OCI-LY7 (cell line): ENCODE data around the gene NOM1. TPM values are rescaled to one million over a fixed set of nuclear protein-coding genes. Genes with fewer than 3 reads are reported as not detected.

Source experiments
- BruUV-seq: library from RNA; stranded (reverse); fragments of 400-500 nt; replicated peaks from 2 replicates; lab custom pipeline; 2021; lab: Mats Ljungman, UMichigan
- CTCF ChIA-PET: fragments of 300-600 bp; sonication (Branson Sonifier 250); formaldehyde crosslinking; loops from one replicate; lab custom pipeline; 2022; ENCODE audit warnings: antibody characterized with exemption; ENCODE audit not compliant: unreplicated experiment; lab: Charles Lee
- POLR2A ChIA-PET: fragments of 300-600 bp; sonication (Branson Sonifier 250); formaldehyde crosslinking; loops from one replicate; lab custom pipeline; 2022; ENCODE audit warnings: antibody characterized with exemption; lab: Charles Lee
- DNase-seq: peaks from one replicate; pipeline ENCODE4 v3.0.0-alpha.2; 2015; ENCODE audit warnings: low spot score
- H2AFZ ChIP-seq: fragments of 200-600 bp; sonication (generic), shearing (Covaris generic); 2 replicates; pipeline ENCODE4 v1.6.1; 2014; ENCODE audit warnings: mild to moderate bottlenecking, antibody characterized with exemption, low read length, moderate library complexity
- H3K27ac ChIP-seq: fragments of 200-600 bp; sonication (generic); 2 replicates; pipeline ENCODE4 v1.5.1; 2014; ENCODE audit warnings: mixed run types, low read depth, mild to moderate bottlenecking, moderate library complexity, low read length, inconsistent platforms; ENCODE audit not compliant: poor library complexity, severe bottlenecking
- H3K36me3 ChIP-seq: fragments of 200-600 bp; sonication (generic); 2 replicates; pipeline ENCODE4 v1.6.1; 2014; ENCODE audit warnings: mild to moderate bottlenecking, antibody characterized with exemption, low read length, moderate library complexity, mixed read lengths; ENCODE audit not compliant: insufficient read depth
- H3K4me1 ChIP-seq: fragments of 200-600 bp; sonication (generic); 2 replicates; pipeline ENCODE4 v1.5.1; 2014; ENCODE audit warnings: mild to moderate bottlenecking, low read length; ENCODE audit not compliant: insufficient read depth, poor library complexity, severe bottlenecking
- H3K4me2 ChIP-seq: fragments of 200-600 bp; sonication (generic); 2 replicates; pipeline ENCODE4 v1.6.1; 2014; ENCODE audit warnings: mild to moderate bottlenecking, low read length
- H3K4me3 ChIP-seq: fragments of 200-600 bp; sonication (generic); 2 replicates; pipeline ENCODE4 v1.5.1; 2014; ENCODE audit warnings: mild to moderate bottlenecking, low read depth, low read length; ENCODE audit not compliant: poor library complexity, severe bottlenecking
- H3K79me2 ChIP-seq: fragments of 200-600 bp; sonication (generic); 2 replicates; pipeline ENCODE4 v1.6.1; 2016; ENCODE audit warnings: low read depth, mild to moderate bottlenecking, low read length, moderate library complexity, mixed read lengths; ENCODE audit not compliant: insufficient read depth
- H3K9me2 ChIP-seq: fragments of 200-600 bp; sonication (generic); 2 replicates; pipeline ENCODE4 v1.6.1; 2016; ENCODE audit warnings: mild to moderate bottlenecking, low read length, mixed read lengths; ENCODE audit not compliant: insufficient read depth
- H3K9me3 ChIP-seq: fragments of 200-600 bp; sonication (generic); 2 replicates; pipeline ENCODE4 v1.6.1; 2014; ENCODE audit warnings: mild to moderate bottlenecking, mixed run types, low read length, mixed read lengths
- H4K20me1 ChIP-seq: fragments of 200-600 bp; sonication (generic); 2 replicates; pipeline ENCODE4 v1.6.1; 2014; ENCODE audit warnings: mild to moderate bottlenecking, antibody characterized with exemption, low read length, moderate library complexity, mixed read lengths; ENCODE audit not compliant: insufficient read depth
- EZH2phosphoT487 ChIP-seq: fragments of 200-600 bp; sonication (generic); IDR thresholded peaks from 2 replicates; pipeline ENCODE4 v1.6.1; 2018; ENCODE audit warnings: low read depth, borderline replicate concordance, mild to moderate bottlenecking, mixed run types, antibody characterized with exemption, low read length, moderate library complexity, mixed read lengths
- intact Hi-C: fragments of 100-400 bp; cut with micrococcal nuclease; formaldehyde crosslinking; loops from one replicate; pipeline ENCODE4 v1.10.0; 2022; ENCODE audit not compliant: unreplicated experiment
- total RNA-seq, 2 experiments: library from RNA; depleted of rRNA in 1 of 2; stranded (reverse); fragments of >200 nt in 1 of 2; shearing (Covaris generic) in 1 of 2; gene quantifications; 2 replicates each; pipeline ENCODE4 v1.2.3, GENCODE V29; 2014 to 2022
- TF ChIP-seq, protein P1 (sequence below): fragments of 200-600 bp; sonication (generic); conservative IDR thresholded peaks from 2 replicates; pipeline ENCODE4 v1.5.1; 2014; ENCODE audit warnings: mild to moderate bottlenecking, antibody characterized with exemption, low read length, moderate library complexity, mixed read lengths

Gene NOM1
- total RNA-seq, 2 experiments from 2014 or later = 40.2 to 59.9 TPM

DNA sequence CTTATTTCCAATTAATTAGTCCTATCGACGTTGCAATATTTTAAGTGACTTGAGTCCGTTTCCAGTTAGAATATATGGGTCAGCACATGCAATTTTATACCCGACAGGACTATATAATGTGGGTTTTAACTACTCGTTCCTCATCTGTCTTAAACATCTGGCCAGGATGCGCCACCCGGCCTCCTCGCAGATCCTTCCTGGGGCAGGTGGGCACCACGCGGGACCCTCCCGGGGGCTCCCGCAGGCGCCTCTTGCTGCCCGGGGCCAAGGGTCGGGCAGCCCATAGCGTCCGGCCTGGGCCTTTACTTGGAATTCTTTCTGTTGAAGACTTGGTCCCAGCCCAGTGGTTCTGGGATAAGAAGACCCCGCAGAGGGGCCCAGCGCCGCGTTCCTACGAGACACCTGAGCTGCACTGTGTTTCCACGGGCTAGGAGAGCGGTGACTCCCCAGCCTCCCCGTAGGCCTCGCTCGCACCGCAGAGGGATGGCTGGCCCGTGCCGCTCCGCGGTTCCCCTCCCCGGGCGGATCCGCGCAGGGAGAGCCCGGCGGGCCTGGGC lies 71.1 kb downstream of the NOM1 start:
- Histone ChIP-seq H3K4me3 (no peak overlapping the region), H3K4me1 (peaks cover 14% of the 10 kb centered on the region), H4K20me1 (no peaks in the 10 kb centered on the region), H3K36me3 (no peaks in the 10 kb centered on the region), H3K4me2 (no peak overlapping the region), H3K27ac (no peak overlapping the region), H2AFZ (no peak overlapping the region), H3K9me2 (no peaks in the 10 kb centered on the region), H3K9me3 (no peaks in the 10 kb centered on the region), H3K79me2 (no peaks in the 10 kb centered on the region)
- intact Hi-C loops = no loop called here
- ChIA-PET POLR2A (no interaction called here), CTCF (no interaction called here)
- BruUV-seq = no TSS peak
- TF ChIP-seq, protein P1, sequence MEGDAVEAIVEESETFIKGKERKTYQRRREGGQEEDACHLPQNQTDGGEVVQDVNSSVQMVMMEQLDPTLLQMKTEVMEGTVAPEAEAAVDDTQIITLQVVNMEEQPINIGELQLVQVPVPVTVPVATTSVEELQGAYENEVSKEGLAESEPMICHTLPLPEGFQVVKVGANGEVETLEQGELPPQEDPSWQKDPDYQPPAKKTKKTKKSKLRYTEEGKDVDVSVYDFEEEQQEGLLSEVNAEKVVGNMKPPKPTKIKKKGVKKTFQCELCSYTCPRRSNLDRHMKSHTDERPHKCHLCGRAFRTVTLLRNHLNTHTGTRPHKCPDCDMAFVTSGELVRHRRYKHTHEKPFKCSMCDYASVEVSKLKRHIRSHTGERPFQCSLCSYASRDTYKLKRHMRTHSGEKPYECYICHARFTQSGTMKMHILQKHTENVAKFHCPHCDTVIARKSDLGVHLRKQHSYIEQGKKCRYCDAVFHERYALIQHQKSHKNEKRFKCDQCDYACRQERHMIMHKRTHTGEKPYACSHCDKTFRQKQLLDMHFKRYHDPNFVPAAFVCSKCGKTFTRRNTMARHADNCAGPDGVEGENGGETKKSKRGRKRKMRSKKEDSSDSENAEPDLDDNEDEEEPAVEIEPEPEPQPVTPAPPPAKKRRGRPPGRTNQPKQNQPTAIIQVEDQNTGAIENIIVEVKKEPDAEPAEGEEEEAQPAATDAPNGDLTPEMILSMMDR = no peak
- TF ChIP-seq EZH2phosphoT487 = no peak
- DNase-seq = no peak

DNA sequence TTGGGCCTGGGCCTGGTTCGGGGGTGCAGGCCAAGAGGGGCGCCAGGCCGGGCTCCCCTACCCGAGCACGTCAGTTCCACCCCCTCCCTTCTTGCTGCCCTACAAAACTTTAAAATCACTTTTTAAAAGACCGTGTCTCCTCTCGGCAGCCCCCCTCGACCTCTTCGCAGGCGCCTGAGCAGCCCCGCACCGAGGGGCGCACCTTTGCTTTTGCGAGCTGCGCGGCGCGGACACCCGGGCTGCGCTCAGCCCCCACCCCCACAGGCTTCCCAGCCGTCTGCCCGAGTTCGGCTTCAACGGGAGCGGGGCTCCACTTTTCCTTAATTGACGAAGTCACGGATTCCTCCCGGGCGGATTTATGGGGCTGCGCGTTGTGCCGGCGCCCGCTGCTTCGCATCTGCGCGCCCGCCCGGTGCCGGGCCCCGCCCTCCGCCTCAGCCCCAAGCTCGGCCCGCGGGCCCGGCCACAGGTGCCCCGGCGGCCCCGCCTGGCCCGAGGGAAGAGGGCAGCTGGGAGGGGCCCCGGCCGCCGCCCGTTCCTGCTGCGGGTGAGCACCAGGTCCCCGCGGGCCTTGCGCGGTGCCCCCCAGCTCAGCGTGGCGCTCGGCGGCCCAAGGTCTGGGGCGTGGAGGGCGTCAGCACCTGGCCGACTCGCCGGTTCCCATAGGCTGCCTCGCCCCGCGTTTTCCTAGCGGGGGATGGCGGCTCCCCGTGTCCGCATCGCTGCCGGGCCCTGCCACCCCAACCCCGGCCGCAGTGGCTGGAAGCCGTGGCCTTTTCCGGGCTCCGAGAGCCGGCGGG lies 71.8 kb downstream of the NOM1 start:
- BruUV-seq = no TSS peak
- Histone ChIP-seq H3K4me2 (no peak overlapping the region), H4K20me1 (no peaks in the 10 kb centered on the region), H3K9me2 (no peaks in the 10 kb centered on the region), H3K9me3 (no peaks in the 10 kb centered on the region), H3K79me2 (no peaks in the 10 kb centered on the region), H3K27ac (no peak overlapping the region), H3K36me3 (no peaks in the 10 kb centered on the region), H2AFZ (no peak overlapping the region), H3K4me3 (no peak overlapping the region), H3K4me1 (peaks cover 7% of the 10 kb centered on the region)
- no peak for TF ChIP-seq EZH2phosphoT487
- CTCF ChIA-PET = no interaction called here
- intact Hi-C loops = no loop called here
- no peak for DNase-seq
- POLR2A ChIA-PET = no interaction called here

- Histone ChIP-seq H2AFZ (no peak overlapping the region), H3K36me3 (no peaks in the 10 kb centered on the region), H3K4me1 (no peaks in the 10 kb centered on the region), H3K9me3 (no peaks in the 10 kb centered on the region), H3K4me3 (no peak overlapping the region), H4K20me1 (no peaks in the 10 kb centered on the region), H3K27ac (no peak overlapping the region), H3K9me2 (no peaks in the 10 kb centered on the region), H3K4me2 (no peak overlapping the region), H3K79me2 (no peaks in the 10 kb centered on the region)
- POLR2A ChIA-PET = interaction anchor here (0.7 kb wide), 2 partner anchors 82 to 297 kb away, joined by 4 read pairs; no protein-coding TSS in a partner anchor
- no peak for DNase-seq
- intact Hi-C loops = no loop called here
- TF ChIP-seq, protein P1 = no peak
- TF ChIP-seq EZH2phosphoT487 = no peak
- BruUV-seq = no TSS peak
- CTCF ChIA-PET = no interaction called here
Observed at GRCh38 chr7:157021871-157022680, 72.6 kb downstream of the NOM1 start.
